Panc1 (cell line): ENCODE results near the gene GPRC5B.

ENCODE experiments used
- CTCF ChIP-seq: fragments of 450-650 bp; IDR thresholded peaks from 2 replicates; pipeline ENCODE4 v1.5.1; 2017; ENCODE audit warnings: mild to moderate bottlenecking
- POLR2AphosphoS5 ChIP-seq: IDR thresholded peaks from 2 replicates; pipeline ENCODE4 v1.6.1; 2012; ENCODE audit warnings: mild to moderate bottlenecking, low read depth, low read length, moderate library complexity

DNA sequence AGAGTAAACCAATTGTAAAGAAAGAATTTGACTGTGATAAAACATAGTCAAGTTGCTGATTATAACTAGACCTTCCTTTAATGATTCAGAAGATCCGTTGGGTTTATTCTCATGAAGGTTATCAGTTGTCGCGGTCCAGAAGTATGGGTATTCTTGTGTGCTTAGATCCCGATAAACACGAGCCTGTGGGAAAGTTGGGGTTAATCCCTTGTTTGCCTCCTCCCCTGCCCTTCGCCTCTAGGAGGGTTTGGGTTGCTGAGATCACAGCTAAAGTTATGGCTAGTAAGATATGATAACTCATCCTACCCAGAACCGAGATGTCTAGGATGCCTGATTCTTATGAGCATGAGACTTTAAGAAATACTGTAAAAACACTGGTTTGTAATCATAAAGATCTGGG, 66.8 kb downstream of the GPRC5B start:
- no peak for TF ChIP-seq CTCF
- TF ChIP-seq POLR2AphosphoS5: no peak
